Esophagus squamous epithelium (tissue), 5 donors: ENCODE data around the gene ZNF655. TPM values are rescaled to one million over a fixed set of nuclear protein-coding genes. Genes with fewer than 3 reads are reported as not detected.

Experiments used
- DNase-seq: peaks from one replicate; lab custom pipeline; 2025; lab: John Stamatoyannopoulos, UW
- H3K27ac ChIP-seq, 4 donors: fragments of 200-600 bp; sonication (generic); one replicate each; pipeline ENCODE4 v1.5.1; 2016 to 2019; ENCODE audit warnings: mild to moderate bottlenecking in 1 of 4
- H3K27me3 ChIP-seq, 4 donors: fragments of 200-600 bp; sonication (generic); 1 replicate in 3 of 4; 2 replicates in 1 of 4; pipeline versions ENCODE4 v1.5.1 to v1.6.0; 2017 to 2021; ENCODE audit warnings: antibody characterized with exemption in 1 of 4
- H3K36me3 ChIP-seq, 3 donors: fragments of 200-600 bp; sonication (generic); one replicate each; pipeline ENCODE4 v1.5.1; 2016 to 2019
- H3K4me1 ChIP-seq, 3 donors: fragments of 200-600 bp; sonication (generic); one replicate each; pipeline ENCODE4 v1.5.1; 2017 to 2019
- H3K4me3 ChIP-seq, 4 donors: fragments of 200-600 bp; sonication (generic); 1 replicate in 3 of 4; 2 replicates in 1 of 4; pipeline ENCODE4 v1.5.1; 2016 to 2019; ENCODE audit warnings: mild to moderate bottlenecking in 2 of 4, moderate library complexity in 1 of 4
- H3K9me3 ChIP-seq, 3 donors: fragments of 200-600 bp; sonication (generic); one replicate each; pipeline ENCODE4 v1.5.1; 2016 to 2019
- POLR2A ChIP-seq, 4 donors: fragments of 450-650 bp; IDR thresholded peaks; one replicate each; pipeline ENCODE4 v1.6.1; 2017; ENCODE audit warnings: antibody characterized with exemption in 4 of 4, mild to moderate bottlenecking in 4 of 4, moderate library complexity in 3 of 4
- WGBS, 2 donors: methylation state at CpG; one replicate each; pipeline ENCODE4 v1.1.5; 2018; 5-methylcytosine and 5-hydroxymethylcytosine counted together
- intact Hi-C: fragments of 100-400 bp; cut with DNase I; formaldehyde crosslinking; loops from one replicate; pipeline ENCODE4 v1.15.0; 2022
- total RNA-seq, 4 donors: library from RNA; depleted of rRNA; stranded (reverse); fragments of >200 nt; gene quantifications; one replicate each; pipeline ENCODE4 v1.1.0, GENCODE V29; 2016
- TF ChIP-seq, protein P1 (sequence below), 6 experiments: fragments of 450-650 bp in 4 of 6; fragments of 200-600 bp in 2 of 6; sonication (generic) in 2 of 6; IDR thresholded peaks; one replicate each; pipeline ENCODE4 v1.5.1; 2016 to 2019; ENCODE audit warnings: antibody characterized with exemption in 6 of 6, mild to moderate bottlenecking in 4 of 6, moderate library complexity in 4 of 6
- donor health status: DM: yes; HTN: yes; CAD: no.

ZNF655 gene
- total RNA-seq, 4 donors from 2014 or later = 78.6 to 167 (median 107) TPM

DNA sequence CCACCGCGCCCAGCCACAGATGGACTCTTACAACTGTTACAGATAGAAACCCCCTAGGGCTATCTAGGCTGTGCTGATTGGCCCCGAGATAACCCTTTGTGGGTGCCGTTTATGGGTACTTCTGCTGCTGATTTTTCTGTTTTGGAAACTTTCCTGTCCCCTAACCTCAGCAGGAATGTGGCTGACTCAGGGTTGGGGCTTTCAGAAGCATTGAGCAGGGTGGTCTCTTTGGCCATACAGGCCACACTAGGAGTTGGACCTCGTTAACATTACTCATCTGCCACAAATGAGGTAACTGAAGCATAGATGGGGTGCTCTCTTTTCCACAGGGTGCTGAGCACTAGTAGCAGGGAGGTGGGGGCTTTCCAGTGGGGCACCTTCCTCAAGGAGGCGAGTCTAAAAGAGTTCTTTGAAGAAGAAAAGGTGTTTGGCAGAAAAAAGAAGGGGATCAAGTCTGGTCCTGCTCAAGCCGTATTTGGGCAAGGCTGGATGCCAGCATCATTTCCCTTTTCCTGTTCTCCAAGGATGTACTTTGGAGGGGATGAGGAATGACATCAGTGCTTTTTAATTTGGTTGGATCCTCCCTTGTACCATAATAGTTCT lies 64.8 kb downstream of the ZNF655 start:
- no peaks in the 10 kb centered on the region for H3K9me3 ChIP-seq
- H3K36me3 ChIP-seq = peaks cover 41 to 100% (median 45%) of the 10 kb centered on the region in 3 donors
- no peaks in the 10 kb centered on the region for H3K27me3 ChIP-seq
- H3K4me1 ChIP-seq = peaks cover 6 to 29% (median 15%) of the 10 kb centered on the region in 3 donors
- TF ChIP-seq, protein P1, sequence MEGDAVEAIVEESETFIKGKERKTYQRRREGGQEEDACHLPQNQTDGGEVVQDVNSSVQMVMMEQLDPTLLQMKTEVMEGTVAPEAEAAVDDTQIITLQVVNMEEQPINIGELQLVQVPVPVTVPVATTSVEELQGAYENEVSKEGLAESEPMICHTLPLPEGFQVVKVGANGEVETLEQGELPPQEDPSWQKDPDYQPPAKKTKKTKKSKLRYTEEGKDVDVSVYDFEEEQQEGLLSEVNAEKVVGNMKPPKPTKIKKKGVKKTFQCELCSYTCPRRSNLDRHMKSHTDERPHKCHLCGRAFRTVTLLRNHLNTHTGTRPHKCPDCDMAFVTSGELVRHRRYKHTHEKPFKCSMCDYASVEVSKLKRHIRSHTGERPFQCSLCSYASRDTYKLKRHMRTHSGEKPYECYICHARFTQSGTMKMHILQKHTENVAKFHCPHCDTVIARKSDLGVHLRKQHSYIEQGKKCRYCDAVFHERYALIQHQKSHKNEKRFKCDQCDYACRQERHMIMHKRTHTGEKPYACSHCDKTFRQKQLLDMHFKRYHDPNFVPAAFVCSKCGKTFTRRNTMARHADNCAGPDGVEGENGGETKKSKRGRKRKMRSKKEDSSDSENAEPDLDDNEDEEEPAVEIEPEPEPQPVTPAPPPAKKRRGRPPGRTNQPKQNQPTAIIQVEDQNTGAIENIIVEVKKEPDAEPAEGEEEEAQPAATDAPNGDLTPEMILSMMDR (IDR thresholded peaks at IDR 0.05) = no peak
- no peak for TF ChIP-seq POLR2A (IDR thresholded peaks at IDR 0.05)
- peak overlapping the region; percentile 15 to 59 (median 46) for H3K27ac ChIP-seq
- intact Hi-C loops = no loop called here
- no peak for DNase-seq
- WGBS, 2 donors = 21 to 43% methylated on average over 3 to 6 of the region's 7 CpGs
- H3K4me3 ChIP-seq = no peak overlapping the region

DNA sequence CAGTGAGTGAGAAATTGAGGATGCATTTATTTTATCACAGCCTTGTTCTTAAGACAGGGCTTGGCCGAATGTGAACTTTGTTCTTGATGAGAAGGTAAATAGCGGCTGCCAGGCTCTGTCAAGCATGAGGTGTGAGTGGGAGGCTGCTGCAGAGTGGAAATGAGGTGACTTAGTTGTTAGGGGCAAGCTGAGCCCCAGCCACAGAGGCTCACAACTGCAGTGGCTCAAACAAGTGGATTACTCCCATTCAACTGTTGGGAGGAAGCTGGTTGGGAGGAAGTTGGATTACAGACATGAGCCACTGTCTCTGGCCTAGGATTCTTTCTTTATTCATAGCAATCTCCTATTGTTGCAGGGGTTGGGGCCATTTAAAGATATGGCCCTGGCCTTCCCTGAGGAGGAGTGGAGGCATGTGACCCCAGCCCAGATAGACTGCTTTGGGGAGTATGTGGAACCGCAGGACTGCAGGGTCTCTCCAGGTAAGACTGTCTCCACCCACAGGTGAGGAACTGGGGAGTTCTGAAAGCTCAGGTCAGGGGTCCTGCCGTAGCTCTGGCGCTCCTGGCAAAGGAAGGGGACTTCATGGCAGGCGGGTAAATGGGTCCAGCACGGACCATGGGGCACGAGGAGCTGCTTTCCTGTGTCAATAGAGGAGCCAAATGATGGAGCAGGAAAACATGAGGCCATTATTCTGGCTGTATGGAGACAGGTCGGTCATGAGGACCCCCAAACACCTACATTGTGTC lies 65.4 kb downstream of the ZNF655 start:
- intact Hi-C loops = no loop called here
- WGBS, 2 donors = 73 to 74% methylated on average over 4 to 7 of the region's 9 CpGs

DNA sequence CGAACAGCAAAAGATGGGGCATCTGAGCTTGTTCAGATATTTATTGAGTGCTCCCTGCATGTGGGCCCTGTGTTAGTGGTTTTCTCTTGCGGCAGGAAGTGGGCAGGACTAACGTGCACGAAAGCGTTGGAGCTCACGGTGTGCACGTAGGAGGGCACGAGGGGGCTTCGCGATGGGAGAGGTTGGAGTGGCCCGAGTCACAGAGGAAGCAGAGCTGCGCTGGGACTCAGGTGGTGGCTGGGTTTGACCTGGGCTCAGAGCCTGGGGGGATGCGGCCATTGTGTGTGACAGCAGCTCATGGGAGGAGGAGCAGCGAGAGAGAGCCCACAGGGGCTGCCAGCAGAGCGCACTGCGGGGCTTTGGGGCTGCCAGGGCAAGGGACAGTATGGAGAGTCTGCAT lies 66.0 kb downstream of the ZNF655 start:
- Histone ChIP-seq H3K27ac (no peak overlapping the region), H3K4me1 (peaks cover 6 to 26% (median 9%) of the 10 kb centered on the region in 3 donors), H3K4me3 (no peak overlapping the region), H3K27me3 (no peaks in the 10 kb centered on the region), H3K36me3 (peaks cover 42 to 100% (median 55%) of the 10 kb centered on the region in 3 donors), H3K9me3 (no peaks in the 10 kb centered on the region)
- intact Hi-C loops = no loop called here
- no peak for TF ChIP-seq POLR2A (IDR thresholded peaks at IDR 0.05)
- TF ChIP-seq, protein P1 (IDR thresholded peaks at IDR 0.05) = no peak
- WGBS, 2 donors = 86 to 90% methylated on average over 16 of the region's 16 CpGs
- DNase-seq = no peak

More for the DNA sequence above, 65.4 kb downstream of the ZNF655 start:
- Histone ChIP-seq H3K36me3 (peaks cover 41 to 100% (median 51%) of the 10 kb centered on the region in 3 donors), H3K27me3 (no peaks in the 10 kb centered on the region), H3K4me3 (no peak overlapping the region), H3K27ac (peak overlapping the region in 3 of 4 donors; percentile 36 to 59 (median 56)), H3K4me1 (peaks cover 6 to 22% (median 9%) of the 10 kb centered on the region in 3 donors), H3K9me3 (no peaks in the 10 kb centered on the region)
- no peak for DNase-seq
- TF ChIP-seq POLR2A (IDR thresholded peaks at IDR 0.05) = no peak
- TF ChIP-seq, protein P1 (IDR thresholded peaks at IDR 0.05) = no peak

DNA sequence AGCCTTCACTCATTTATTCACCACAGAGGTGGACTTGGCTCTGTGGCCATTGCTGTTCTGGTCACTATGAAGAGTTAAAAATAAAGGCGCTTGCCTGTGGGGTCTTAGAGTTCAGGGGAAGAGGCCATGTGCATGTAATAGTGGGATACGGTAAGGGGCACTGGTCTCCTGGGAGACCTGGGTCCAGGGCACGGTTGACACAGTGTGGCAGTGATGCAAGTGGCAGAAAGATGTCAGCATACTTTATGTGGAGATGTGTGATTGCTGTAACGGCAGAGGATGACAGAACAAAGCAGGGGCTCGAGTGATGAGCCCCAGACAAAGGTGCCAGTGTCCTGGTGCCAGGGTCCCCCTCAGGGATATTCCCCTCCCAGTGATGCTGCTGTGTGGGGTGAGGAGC lies 66.9 kb downstream of the ZNF655 start:
- no peak overlapping the region for H3K27ac ChIP-seq
- no peaks in the 10 kb centered on the region for H3K27me3 ChIP-seq
- no peak for DNase-seq
- no peak overlapping the region for H3K4me3 ChIP-seq
- TF ChIP-seq POLR2A (IDR thresholded peaks at IDR 0.05) = no peak
- H3K4me1 ChIP-seq = peaks cover 6 to 33% (median 9%) of the 10 kb centered on the region in 3 donors
- H3K36me3 ChIP-seq = peaks cover 50 to 100% (median 57%) of the 10 kb centered on the region in 3 donors
- intact Hi-C loops = no loop called here
- WGBS, 2 donors = 94% methylated on average over 5 of the region's 5 CpGs
- no peaks in the 10 kb centered on the region for H3K9me3 ChIP-seq

DNA sequence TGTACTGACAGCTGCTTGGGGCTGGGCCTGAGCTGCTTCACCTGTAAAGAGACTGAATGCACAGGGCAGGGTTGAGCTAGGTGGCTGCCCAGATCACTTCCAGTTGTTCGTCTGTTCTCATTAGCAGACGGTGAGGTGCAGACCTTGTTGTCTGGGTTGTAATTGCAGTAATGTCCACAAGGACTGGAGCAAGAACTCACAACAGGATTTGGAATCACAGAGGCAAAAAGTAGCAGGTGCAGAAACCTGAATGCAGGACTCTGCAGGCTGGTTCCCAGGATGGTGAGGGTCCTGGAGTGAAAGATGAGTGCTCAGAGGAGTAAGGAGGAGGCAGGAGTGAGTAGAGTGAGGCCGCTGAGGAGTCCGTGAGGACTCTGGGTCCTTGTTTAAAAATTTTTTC lies 67.5 kb downstream of the ZNF655 start:
- Histone ChIP-seq H3K36me3 (peaks cover 52 to 100% (median 59%) of the 10 kb centered on the region in 3 donors), H3K4me3 (no peak overlapping the region), H3K27me3 (no peaks in the 10 kb centered on the region), H3K27ac (no peak overlapping the region), H3K9me3 (no peaks in the 10 kb centered on the region), H3K4me1 (peaks cover 6 to 39% (median 10%) of the 10 kb centered on the region in 3 donors)
- intact Hi-C loops = no loop called here
- 92 to 94% methylated on average over 4 of the region's 4 CpGs for WGBS, 2 donors
- no peak for DNase-seq
- TF ChIP-seq POLR2A (IDR thresholded peaks at IDR 0.05) = no peak
- TF ChIP-seq, protein P1 (IDR thresholded peaks at IDR 0.05) = no peak

Other genes starting within 250 kb of the ZNF655 start
- 100 to 1,000 TPM; 114 to 155 (median 154) TPM for gene ARPC1A, start 232.7 kb upstream of the ZNF655 start, total RNA-seq
- 100 to 1,000 TPM in 3 of 4 donors, 10 to 100 TPM in 1; 27.9 to 166 (median 128) TPM for gene ARPC1B, start 183.9 kb upstream of the ZNF655 start, total RNA-seq
- 100 to 1,000 TPM in 2 of 4 donors, 10 to 100 TPM in 2; 79.2 to 120 (median 98.3) TPM for gene PDAP1, start 150.0 kb upstream of the ZNF655 start, total RNA-seq
- gene BUD31, start 149.7 kb upstream of the ZNF655 start, total RNA-seq = 10 to 100 TPM; 46.9 to 59.1 (median 55.9) TPM
- gene PTCD1, start 119.8 kb upstream of the ZNF655 start, total RNA-seq = 10 to 100 TPM in 1 of 4 donors, 1 to 10 TPM in 3; 5.7 to 12.7 (median 6.6) TPM
- gene CPSF4, start 119.7 kb upstream of the ZNF655 start, total RNA-seq = 10 to 100 TPM; 15.1 to 29.2 (median 19.4) TPM
- gene ATP5MF, start 92.5 kb upstream of the ZNF655 start, total RNA-seq = 1,000 to 10,000 TPM; 1,019 to 2,272 (median 1,287) TPM
- gene ZNF789, start 85.8 kb upstream of the ZNF655 start, total RNA-seq = 1 to 10 TPM; 2.5 to 8.6 (median 5.3) TPM
- gene ZNF394, start 58.4 kb upstream of the ZNF655 start, total RNA-seq = 10 to 100 TPM; 22.5 to 41.2 (median 23.1) TPM
- 1 to 10 TPM; 3.2 to 7.1 (median 5.1) TPM for gene ZKSCAN5, start 54.0 kb upstream of the ZNF655 start, total RNA-seq
- gene FAM200A, start 6.5 kb upstream of the ZNF655 start, total RNA-seq = 1 to 10 TPM; 1.9 to 5.6 (median 5.1) TPM
- gene TMEM225B, start 39.6 kb downstream of the ZNF655 start, total RNA-seq = under 1 TPM in 2 of 4 donors, not detected in 2; 0.23 to 0.57 TPM
- gene ZSCAN25, start 58.3 kb downstream of the ZNF655 start, total RNA-seq = 10 to 100 TPM in 3 of 4 donors, 1 to 10 TPM in 1; 8.0 to 19.1 (median 14.9) TPM
- 10 to 100 TPM; 34.5 to 99.8 (median 79.1) TPM for gene CYP3A5, start 121.4 kb downstream of the ZNF655 start, total RNA-seq
- gene CYP3A7, start 176.6 kb downstream of the ZNF655 start, total RNA-seq = not detected
- not detected for gene CYP3A4, start 225.5 kb downstream of the ZNF655 start, total RNA-seq